Effector memory CD8-positive, alpha-beta T cell (primary cell): ENCODE data around the gene UHRF1.

Experiments
- ATAC-seq: fragments of 150-1000 bp; cut with Tn5 transposase; replicated peaks from 2 replicates; pipeline ENCODE4 v1.10.0; 2021; ENCODE audit warnings: mild to moderate bottlenecking, moderate library complexity
- DNase-seq, 3 experiments: peaks; one replicate each; pipeline ENCODE4 v3.0.0; 2021
- H3K27ac Mint-ChIP-seq, 2 donors: one replicate each; pipeline ENCODE4 v1.8.0; 2022; ENCODE audit warnings: mild to moderate bottlenecking in 2 of 2, mixed read lengths in 2 of 2, moderate library complexity in 2 of 2
- H3K27me3 Mint-ChIP-seq, 2 donors: one replicate each; pipeline ENCODE4 v1.8.0; 2022; ENCODE audit warnings: mixed read lengths in 2 of 2
- H3K36me3 Mint-ChIP-seq: one replicate; pipeline ENCODE4 v1.8.0; 2022; ENCODE audit warnings: mild to moderate bottlenecking, moderate library complexity, mixed read lengths; ENCODE audit not compliant: insufficient read depth
- H3K4me1 Mint-ChIP-seq, 2 donors: one replicate each; pipeline ENCODE4 v1.8.0; 2022; ENCODE audit warnings: low read depth in 2 of 2, mixed read lengths in 2 of 2
- H3K4me3 Mint-ChIP-seq, 2 donors: one replicate each; pipeline ENCODE4 v1.8.0; 2022; ENCODE audit warnings: mild to moderate bottlenecking in 2 of 2, mixed read lengths in 2 of 2, moderate library complexity in 2 of 2
- H3K9me3 Mint-ChIP-seq, 2 donors: one replicate each; pipeline ENCODE4 v1.8.0; 2022; ENCODE audit warnings: mixed read lengths in 2 of 2
- total RNA-seq, 9 experiments: gene quantifications; one replicate each; lab custom pipeline; 2026; lab: John Stamatoyannopoulos, UW

The UHRF1 gene
- 0.32 to 40.4 (median 8.7) reads per million in 9 experiments for total RNA-seq

DNA sequence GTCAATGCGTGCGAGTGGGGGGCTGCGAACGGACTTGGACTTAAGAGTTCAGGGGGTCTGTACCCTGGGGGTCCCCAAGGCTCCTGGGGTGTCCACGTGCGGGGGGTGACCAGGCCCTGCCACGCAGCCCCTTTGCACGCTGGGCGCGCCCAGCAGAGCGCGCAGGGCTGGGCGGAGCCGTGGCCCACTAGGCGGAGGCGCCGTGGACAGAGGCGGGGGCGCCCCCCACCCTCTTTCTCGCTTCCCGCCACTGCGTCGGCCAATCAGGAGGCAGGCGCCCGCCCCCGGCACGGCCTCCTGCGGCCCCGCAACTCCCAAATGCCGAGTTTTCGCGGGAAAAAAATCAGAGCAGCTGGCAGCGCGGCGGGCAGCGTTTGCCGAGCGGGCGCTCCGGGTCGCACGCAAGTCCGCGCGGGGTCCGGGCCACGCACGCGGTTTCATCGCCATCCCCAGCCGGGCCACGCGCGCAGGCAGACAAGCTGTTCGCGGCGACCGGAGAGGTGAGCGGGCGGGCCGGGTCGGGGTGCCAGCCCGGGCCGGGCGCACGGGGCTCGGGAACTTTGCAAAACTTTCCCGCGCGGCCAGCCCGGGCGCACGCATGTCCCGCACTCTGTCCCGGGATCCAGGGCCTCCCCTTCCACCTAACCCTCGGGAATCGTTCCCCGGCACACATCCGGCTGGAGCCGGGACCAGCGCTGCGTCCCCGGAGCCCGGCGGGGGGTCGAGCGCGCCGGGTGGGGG is at the start of gene UHRF1:
UHRF1 (plus strand) TSS at position 346 of the 741 bp plus-strand sequence. CDS start 1,385 bp downstream, outside the sequence.
- DNase-seq (no peak), ATAC-seq (peak; percentile 2)
- Mint-ChIP-seq H3K27me3 (no peaks in the 10 kb centered on the region), H3K27ac (peak within 1 kb of the TSS; percentile 79 to 96), H3K4me3 (peak within 1 kb of the TSS; percentile 78 to 97), H3K4me1 (peaks cover 36 to 46% of the 10 kb centered on the region in 2 donors), H3K9me3 (no peaks in the 10 kb centered on the region), H3K36me3 (peaks cover 33% of the 10 kb centered on the region)

- H3K27ac Mint-ChIP-seq, result no peak overlapping the region
- H3K36me3 Mint-ChIP-seq, result peaks cover 33% of the 10 kb centered on the region
- no peaks in the 10 kb centered on the region for H3K9me3 Mint-ChIP-seq
- no peaks in the 10 kb centered on the region for H3K27me3 Mint-ChIP-seq
- ATAC-seq (no peak), DNase-seq (no peak)
- H3K4me3 Mint-ChIP-seq, result no peak overlapping the region
- peaks cover 0 to 5% of the 10 kb centered on the region in 2 donors for H3K4me1 Mint-ChIP-seq
These were observed 49.6 kb upstream of the UHRF1 start for GRCh38 chr19:4859697-4860096.

DNA sequence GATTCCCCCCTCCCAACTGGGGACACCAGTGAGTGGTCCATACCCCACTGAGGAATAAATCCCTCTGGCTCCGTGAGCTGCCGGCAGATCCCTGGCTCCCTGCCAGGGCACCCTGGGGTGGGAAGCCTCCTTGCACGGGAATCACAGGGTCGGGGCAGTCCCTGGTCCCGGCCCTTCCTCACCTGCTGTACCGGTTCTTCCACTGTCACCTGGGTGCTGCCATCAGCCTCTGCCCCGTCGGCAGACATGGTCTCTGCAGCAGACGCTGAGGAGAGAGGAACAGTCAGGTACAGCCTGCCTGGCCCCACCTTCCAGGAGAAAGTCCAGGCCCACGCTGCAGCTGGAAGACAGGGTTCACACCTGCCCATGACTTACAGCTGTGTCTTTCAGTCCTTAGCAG is 48.2 kb upstream of the UHRF1 start:
- Mint-ChIP-seq H3K27me3 (no peaks in the 10 kb centered on the region), H3K4me1 (peaks cover 0 to 5% of the 10 kb centered on the region in 2 donors), H3K36me3 (peaks cover 33% of the 10 kb centered on the region), H3K9me3 (no peaks in the 10 kb centered on the region), H3K27ac (no peak overlapping the region), H3K4me3 (no peak overlapping the region)
- DNase-seq, result no peak
- no peak for ATAC-seq

DNA sequence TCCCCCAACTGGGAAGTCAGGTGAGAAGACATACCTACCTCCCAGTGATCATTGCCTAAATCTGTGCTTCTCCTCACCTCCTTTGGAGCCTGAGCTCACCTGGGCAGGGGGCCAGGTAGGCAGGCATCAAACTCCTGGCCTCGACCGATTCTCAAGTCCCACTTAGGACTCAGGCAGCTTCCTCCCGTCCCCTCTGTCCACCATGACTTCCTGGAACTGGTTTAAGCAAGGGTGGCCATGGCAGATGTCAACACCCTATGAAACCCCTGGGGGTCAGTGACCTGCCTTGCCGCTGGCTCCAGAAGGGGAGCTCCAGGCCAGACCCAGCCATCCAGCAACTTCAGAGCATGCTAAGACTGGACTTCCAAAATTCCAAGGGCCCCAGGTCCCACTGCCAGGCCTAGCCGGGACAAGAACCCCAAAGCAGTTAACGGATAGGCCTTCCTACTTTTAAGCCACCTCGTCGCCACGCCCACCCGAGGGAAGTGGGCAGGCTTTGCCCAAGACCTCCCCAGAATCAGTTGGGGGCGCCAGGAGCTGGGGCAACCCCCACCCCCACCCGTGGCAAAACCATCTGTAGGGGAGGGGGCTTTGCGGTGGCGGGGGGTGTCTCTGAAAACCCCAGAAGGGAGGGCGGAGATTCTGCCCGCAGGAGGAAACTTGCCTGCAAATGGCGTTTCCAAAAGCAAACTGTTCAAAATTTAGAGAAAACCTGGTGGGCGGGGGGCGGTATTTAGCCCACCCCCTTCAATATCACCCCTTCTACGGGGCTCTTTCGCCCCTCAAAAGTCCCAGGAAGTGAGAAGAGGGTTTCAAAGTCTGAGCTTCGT is 42.5 kb upstream of the UHRF1 start:
- ATAC-seq, result peak; percentile 18
- peak overlapping the region; percentile 76 to 88 for H3K27ac Mint-ChIP-seq

GRCh38 chr19:4867534-4868285 is 41.6 kb upstream of the UHRF1 start, which contains the start of gene PLIN3:
TSS of gene PLIN3 (minus strand) at chr19:4867667. CDS start at chr19:4861394, 6,273 bp downstream.
- peaks cover 8 to 20% of the 10 kb centered on the region in 2 donors for H3K4me1 Mint-ChIP-seq
- ATAC-seq (peak; percentile 92), DNase-seq (peak; percentile 79 to 80 (median 80))
- no peaks in the 10 kb centered on the region for H3K27me3 Mint-ChIP-seq
- H3K4me3 Mint-ChIP-seq, result peak within 1 kb of the TSS; percentile 79 to 84
- H3K27ac Mint-ChIP-seq, result peak within 1 kb of the TSS; percentile 76 to 88
- peaks cover 13% of the 10 kb centered on the region for H3K36me3 Mint-ChIP-seq
- no peaks in the 10 kb centered on the region for H3K9me3 Mint-ChIP-seq

More for the DNA sequence above, 42.5 kb upstream of the UHRF1 start:
- no peaks in the 10 kb centered on the region for H3K27me3 Mint-ChIP-seq
- H3K4me3 Mint-ChIP-seq, result peak overlapping the region; percentile 79 to 84
- H3K36me3 Mint-ChIP-seq, result peaks cover 16% of the 10 kb centered on the region
- DNase-seq, result peak; percentile 19 to 28 (median 21)
- peaks cover 5 to 17% of the 10 kb centered on the region in 2 donors for H3K4me1 Mint-ChIP-seq
- no peaks in the 10 kb centered on the region for H3K9me3 Mint-ChIP-seq

- DNase-seq, result no peak
- peaks cover 10 to 22% of the 10 kb centered on the region in 2 donors for H3K4me1 Mint-ChIP-seq
- peak overlapping the region; percentile 79 to 84 for H3K4me3 Mint-ChIP-seq
- no peak for ATAC-seq
- H3K27me3 Mint-ChIP-seq, result no peaks in the 10 kb centered on the region
- peak overlapping the region; percentile 76 to 88 for H3K27ac Mint-ChIP-seq
- no peaks in the 10 kb centered on the region for H3K9me3 Mint-ChIP-seq
- peaks cover 11% of the 10 kb centered on the region for H3K36me3 Mint-ChIP-seq
These were observed 40.9 kb upstream of the UHRF1 start for GRCh38 chr19:4868286-4868834.

GRCh38 chr19:4870025-4870700 is 39.1 kb upstream of the UHRF1 start:
- DNase-seq (no peak), ATAC-seq (no peak)

DNA sequence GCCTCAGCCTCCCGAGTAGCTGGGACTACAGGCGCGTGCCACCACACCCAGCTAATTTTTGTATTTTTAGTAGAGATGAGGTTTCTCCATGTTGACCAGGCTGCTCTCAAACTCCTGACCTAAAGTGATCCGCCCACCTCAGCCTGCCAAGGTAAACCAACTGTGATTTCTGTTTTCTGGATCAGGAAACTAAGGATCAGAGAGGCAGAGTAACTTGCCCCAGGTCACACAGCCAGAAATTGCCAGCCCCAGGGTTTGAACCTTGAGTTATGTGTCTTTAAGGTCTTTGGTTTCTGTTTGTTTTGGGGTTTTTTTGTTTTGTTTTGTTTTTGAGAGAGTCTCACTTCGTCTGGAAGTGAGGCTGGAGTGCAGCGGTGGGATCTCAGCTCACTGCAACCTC is 37.6 kb upstream of the UHRF1 start:
- Mint-ChIP-seq H3K27ac (no peak overlapping the region), H3K4me3 (no peak overlapping the region), H3K4me1 (peaks cover 7 to 16% of the 10 kb centered on the region in 2 donors), H3K9me3 (no peaks in the 10 kb centered on the region), H3K27me3 (no peaks in the 10 kb centered on the region), H3K36me3 (peaks cover 7% of the 10 kb centered on the region)
- ATAC-seq, result no peak
- no peak for DNase-seq

More at GRCh38 chr19:4870025-4870700, 39.1 kb upstream of the UHRF1 start:
- Mint-ChIP-seq H3K27me3 (no peaks in the 10 kb centered on the region), H3K9me3 (no peaks in the 10 kb centered on the region), H3K4me3 (no peak overlapping the region), H3K27ac (no peak overlapping the region), H3K4me1 (peaks cover 10 to 18% of the 10 kb centered on the region in 2 donors), H3K36me3 (peaks cover 7% of the 10 kb centered on the region)

DNA sequence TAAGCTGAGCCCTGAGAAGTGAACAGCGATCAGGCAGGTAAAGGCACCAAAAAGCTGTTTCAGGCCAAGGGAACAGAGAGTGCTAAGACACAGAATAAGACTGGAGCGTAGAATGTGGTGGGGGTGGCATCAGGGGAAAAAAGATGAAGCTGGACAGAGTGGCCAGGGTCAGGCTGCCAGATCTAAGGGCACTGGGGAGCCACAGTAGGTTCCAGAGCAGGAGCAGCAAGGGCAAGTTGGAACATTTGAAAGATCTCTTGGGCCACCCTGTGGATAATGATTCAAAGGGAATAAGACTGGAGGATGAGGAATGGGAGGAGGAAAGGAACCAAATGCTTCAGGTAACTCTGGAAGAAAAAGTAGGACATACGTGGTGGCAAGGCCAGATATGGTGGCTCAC is 35.4 kb upstream of the UHRF1 start:
- Mint-ChIP-seq H3K27ac (no peak overlapping the region), H3K4me1 (peaks cover 7 to 9% of the 10 kb centered on the region in 2 donors), H3K4me3 (no peak overlapping the region), H3K9me3 (no peaks in the 10 kb centered on the region), H3K27me3 (no peaks in the 10 kb centered on the region), H3K36me3 (no peaks in the 10 kb centered on the region)
- no peak for DNase-seq
- no peak for ATAC-seq

GRCh38 chr19:4877753-4878490 is 31.4 kb upstream of the UHRF1 start:
- no peak for DNase-seq
- ATAC-seq, result no peak
- H3K4me1 Mint-ChIP-seq, result peaks cover 2 to 4% of the 10 kb centered on the region in 2 donors
- no peaks in the 10 kb centered on the region for H3K9me3 Mint-ChIP-seq
- H3K27me3 Mint-ChIP-seq, result no peaks in the 10 kb centered on the region
- H3K36me3 Mint-ChIP-seq, result peaks cover 3% of the 10 kb centered on the region
- peak overlapping the region in 1 of 2 donors; percentile 44 for H3K27ac Mint-ChIP-seq
- H3K4me3 Mint-ChIP-seq, result no peak overlapping the region

GRCh38 chr19:4878491-4878968 is 30.8 kb upstream of the UHRF1 start:
- H3K27ac Mint-ChIP-seq, result peak overlapping the region in 1 of 2 donors; percentile 44
- DNase-seq (no peak), ATAC-seq (no peak)
- peaks cover 2 to 4% of the 10 kb centered on the region in 2 donors for H3K4me1 Mint-ChIP-seq
- no peak overlapping the region for H3K4me3 Mint-ChIP-seq
- H3K36me3 Mint-ChIP-seq, result peaks cover 3% of the 10 kb centered on the region
- no peaks in the 10 kb centered on the region for H3K9me3 Mint-ChIP-seq
- H3K27me3 Mint-ChIP-seq, result no peaks in the 10 kb centered on the region

GRCh38 chr19:4879041-4879440 is 30.3 kb upstream of the UHRF1 start:
- H3K9me3 Mint-ChIP-seq, result no peaks in the 10 kb centered on the region
- DNase-seq (no peak), ATAC-seq (no peak)
- H3K4me1 Mint-ChIP-seq, result peaks cover 2 to 4% of the 10 kb centered on the region in 2 donors
- H3K4me3 Mint-ChIP-seq, result no peak overlapping the region
- peak overlapping the region in 1 of 2 donors; percentile 44 for H3K27ac Mint-ChIP-seq
- H3K27me3 Mint-ChIP-seq, result no peaks in the 10 kb centered on the region
- peaks cover 7% of the 10 kb centered on the region for H3K36me3 Mint-ChIP-seq
